Measurements from ENCODE around the gene MSRB2. TPM values are rescaled to one million over a fixed set of nuclear protein-coding genes. Genes with fewer than 3 reads are reported as not detected.

The MSRB2 gene
- polyA plus RNA-seq, 5 donors, result 33.3 to 44.5 (median 38.1) TPM

- no peak for DNase-seq
Measured at GRCh38 chr10:23106331-23107072, 11.1 kb downstream of the MSRB2 start.

GRCh38 chr10:23110722-23111516 is 15.5 kb downstream of the MSRB2 start:
- DNase-seq, result no peak

GRCh38 chr10:23111517-23112286 is 16.3 kb downstream of the MSRB2 start:
- no peak for DNase-seq

GRCh38 chr10:23114228-23114850 is 19.0 kb downstream of the MSRB2 start:
- no peak for DNase-seq

GRCh38 chr10:23116486-23117205 is 21.3 kb downstream of the MSRB2 start:
- peak; percentile 42 to 49 for DNase-seq

GRCh38 chr10:23120001-23120934 is 24.9 kb downstream of the MSRB2 start:
- no peak for DNase-seq

- DNase-seq, result no peak
Measured at GRCh38 chr10:23121135-23121534, 25.8 kb downstream of the MSRB2 start.

- DNase-seq, result no peak
Measured at GRCh38 chr10:23136462-23136861, 41.1 kb downstream of the MSRB2 start.

GRCh38 chr10:23139677-23140076 is 44.3 kb downstream of the MSRB2 start:
- no peak for DNase-seq

- no peak for DNase-seq
Measured at GRCh38 chr10:23141995-23142394, 46.6 kb downstream of the MSRB2 start.

GRCh38 chr10:23146258-23146657 is 50.9 kb downstream of the MSRB2 start:
- no peak for DNase-seq

- no peak for DNase-seq
Measured at GRCh38 chr10:23147035-23147434, 51.7 kb downstream of the MSRB2 start.

- DNase-seq, result no peak
Measured at GRCh38 chr10:23148214-23148613, 52.8 kb downstream of the MSRB2 start.

- no peak for DNase-seq
Measured at GRCh38 chr10:23150091-23150490, 54.7 kb downstream of the MSRB2 start.

- DNase-seq, result no peak
Measured at GRCh38 chr10:23150610-23151009, 55.2 kb downstream of the MSRB2 start.

- no peak for DNase-seq
Measured at GRCh38 chr10:23151071-23151470, 55.7 kb downstream of the MSRB2 start.

GRCh38 chr10:23155169-23155568 is 59.8 kb downstream of the MSRB2 start:
- DNase-seq, result no peak

- DNase-seq, result no peak
Measured at GRCh38 chr10:23156447-23157150, 61.2 kb downstream of the MSRB2 start.

GRCh38 chr10:23157239-23157681 is 61.9 kb downstream of the MSRB2 start:
- DNase-seq, result no peak
